ENCODE data around the gene SERP2.
"Not testable (repeated sequence)": the region's sequence is repeated elsewhere in the genome, so short reads cannot be mapped to it uniquely, and the experiment has no call there.

Gene SERP2

GRCh38 chr13:44373601-44374347, at the start of gene SERP2:
TSS of gene SERP2 (plus strand) at chr13:44373824. CDS start at chr13:44374026, 202 bp downstream.
- no peak for DNase-seq (ENCODE audit: extremely low read depth, low read depth)
- TF ChIP-seq CTCF (IDR thresholded peaks at IDR 0.05; ENCODE audit: low read depth, low read length, missing control alignments), result no peak
- H3K4me3 ChIP-seq (replicated peaks; ENCODE audit: low read depth, low read length), result peak within 1 kb of the TSS; percentile 41

GRCh38 chr13:44326961-44327360, 46.7 kb upstream of the SERP2 start:
- no peak for TF ChIP-seq CTCF (IDR thresholded peaks at IDR 0.05; ENCODE audit: low read depth, low read length, missing control alignments)
- no peak overlapping the region for H3K4me3 ChIP-seq (replicated peaks; ENCODE audit: low read depth, low read length)
- no peak for DNase-seq (ENCODE audit: extremely low read depth, low read depth)

GRCh38 chr13:44329041-44329440, 44.6 kb upstream of the SERP2 start:
- not testable (repeated sequence) for H3K4me3 ChIP-seq (replicated peaks; ENCODE audit: low read depth, low read length); DNase-seq (ENCODE audit: extremely low read depth, low read depth)

- DNase-seq (ENCODE audit: extremely low read depth, low read depth), result no peak
- H3K4me3 ChIP-seq (replicated peaks; ENCODE audit: low read depth, low read length), result no peak overlapping the region
- no peak for TF ChIP-seq CTCF (IDR thresholded peaks at IDR 0.05; ENCODE audit: low read depth, low read length, missing control alignments)
Measured at GRCh38 chr13:44329909-44330545, 43.6 kb upstream of the SERP2 start.

- no peak overlapping the region for H3K4me3 ChIP-seq (replicated peaks; ENCODE audit: low read depth, low read length)
- no peak for DNase-seq (ENCODE audit: extremely low read depth, low read depth)
- no peak for TF ChIP-seq CTCF (IDR thresholded peaks at IDR 0.05; ENCODE audit: low read depth, low read length, missing control alignments)
Measured at GRCh38 chr13:44331446-44331845, 42.2 kb upstream of the SERP2 start.

GRCh38 chr13:44331912-44332851, 41.4 kb upstream of the SERP2 start:
- TF ChIP-seq CTCF (IDR thresholded peaks at IDR 0.05; ENCODE audit: low read depth, low read length, missing control alignments), result no peak
- DNase-seq (ENCODE audit: extremely low read depth, low read depth), result peak; percentile 60
- H3K4me3 ChIP-seq (replicated peaks; ENCODE audit: low read depth, low read length), result no peak overlapping the region

All from HFF-Myc (cell line).